ENCODE results near the gene CDH23. TPM values are rescaled to one million over a fixed set of nuclear protein-coding genes. Genes with fewer than 3 reads are reported as not detected.

The CDH23 gene
- total RNA-seq, 2 donors from 2014 or later: 3.9 to 74.8 TPM

DNA sequence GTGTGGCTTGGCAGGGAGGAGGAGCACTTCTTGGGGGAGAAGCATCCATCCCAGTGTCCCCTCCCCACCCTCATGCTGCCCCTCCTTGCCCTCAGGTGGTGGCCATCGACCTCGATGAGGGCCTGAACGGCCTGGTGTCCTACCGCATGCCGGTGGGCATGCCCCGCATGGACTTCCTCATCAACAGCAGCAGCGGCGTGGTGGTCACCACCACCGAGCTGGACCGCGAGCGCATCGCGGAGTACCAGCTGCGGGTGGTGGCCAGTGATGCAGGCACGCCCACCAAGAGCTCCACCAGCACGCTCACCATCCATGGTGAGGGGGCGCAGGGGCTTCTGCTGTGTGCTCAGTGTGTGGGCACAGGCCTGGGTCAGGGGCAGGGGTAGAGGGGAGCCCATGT lies 308.1 kb downstream of the CDH23 start:
- H3K4me1 ChIP-seq (replicated peaks): no peaks in the 10 kb centered on the region
- no peaks in the 10 kb centered on the region for H3K36me3 ChIP-seq
- no peak for TF ChIP-seq POLR2AphosphoS5 (IDR thresholded peaks at IDR 0.05)
- TF ChIP-seq, protein P1, sequence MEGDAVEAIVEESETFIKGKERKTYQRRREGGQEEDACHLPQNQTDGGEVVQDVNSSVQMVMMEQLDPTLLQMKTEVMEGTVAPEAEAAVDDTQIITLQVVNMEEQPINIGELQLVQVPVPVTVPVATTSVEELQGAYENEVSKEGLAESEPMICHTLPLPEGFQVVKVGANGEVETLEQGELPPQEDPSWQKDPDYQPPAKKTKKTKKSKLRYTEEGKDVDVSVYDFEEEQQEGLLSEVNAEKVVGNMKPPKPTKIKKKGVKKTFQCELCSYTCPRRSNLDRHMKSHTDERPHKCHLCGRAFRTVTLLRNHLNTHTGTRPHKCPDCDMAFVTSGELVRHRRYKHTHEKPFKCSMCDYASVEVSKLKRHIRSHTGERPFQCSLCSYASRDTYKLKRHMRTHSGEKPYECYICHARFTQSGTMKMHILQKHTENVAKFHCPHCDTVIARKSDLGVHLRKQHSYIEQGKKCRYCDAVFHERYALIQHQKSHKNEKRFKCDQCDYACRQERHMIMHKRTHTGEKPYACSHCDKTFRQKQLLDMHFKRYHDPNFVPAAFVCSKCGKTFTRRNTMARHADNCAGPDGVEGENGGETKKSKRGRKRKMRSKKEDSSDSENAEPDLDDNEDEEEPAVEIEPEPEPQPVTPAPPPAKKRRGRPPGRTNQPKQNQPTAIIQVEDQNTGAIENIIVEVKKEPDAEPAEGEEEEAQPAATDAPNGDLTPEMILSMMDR (IDR thresholded peaks at IDR 0.05): no peak
- TF ChIP-seq POLR2A (IDR thresholded peaks at IDR 0.05): no peak
- H3K27ac ChIP-seq: no peak overlapping the region
- intact Hi-C loops (cut with DNase I): loop anchor here (5.0 kb wide), 2 partner anchors 323 to 388 kb away; partner anchors contain the start of gene SLC29A3
- no peak for DNase-seq (ENCODE audit: low spot score)
- H3K4me3 ChIP-seq: no peak overlapping the region
- no peaks in the 10 kb centered on the region for H3K27me3 ChIP-seq (replicated peaks; ENCODE audit: insufficient read depth)
- no peaks in the 10 kb centered on the region for H3K9me3 ChIP-seq
- 96% methylated on average over 17 of the region's 18 CpGs for whole genome bisulfite sequencing

- Histone ChIP-seq H3K27me3 (replicated peaks; ENCODE audit: insufficient read depth) (no peaks in the 10 kb centered on the region), H3K4me3 (no peak overlapping the region), H3K27ac (no peak overlapping the region), H3K36me3 (no peaks in the 10 kb centered on the region), H3K9me3 (no peaks in the 10 kb centered on the region), H3K4me1 (replicated peaks) (no peaks in the 10 kb centered on the region)
- TF ChIP-seq, protein P1 (IDR thresholded peaks at IDR 0.05): no peak
- TF ChIP-seq POLR2A (IDR thresholded peaks at IDR 0.05) (no peak), POLR2AphosphoS5 (IDR thresholded peaks at IDR 0.05) (no peak)
- intact Hi-C loops (cut with DNase I): loop anchor here (5.0 kb wide), 2 partner anchors 323 to 388 kb away; partner anchors contain the start of gene SLC29A3
- WGBS: 53% methylated on average over 2 of the region's 2 CpGs
- DNase-seq (ENCODE audit: low spot score): no peak
These were observed 308.9 kb downstream of the CDH23 start for GRCh38 chr10:71705582-71705981.

- WGBS: 88% methylated on average over 34 of the region's 35 CpGs
These were observed 309.7 kb downstream of the CDH23 start for GRCh38 chr10:71706216-71707121.

DNA sequence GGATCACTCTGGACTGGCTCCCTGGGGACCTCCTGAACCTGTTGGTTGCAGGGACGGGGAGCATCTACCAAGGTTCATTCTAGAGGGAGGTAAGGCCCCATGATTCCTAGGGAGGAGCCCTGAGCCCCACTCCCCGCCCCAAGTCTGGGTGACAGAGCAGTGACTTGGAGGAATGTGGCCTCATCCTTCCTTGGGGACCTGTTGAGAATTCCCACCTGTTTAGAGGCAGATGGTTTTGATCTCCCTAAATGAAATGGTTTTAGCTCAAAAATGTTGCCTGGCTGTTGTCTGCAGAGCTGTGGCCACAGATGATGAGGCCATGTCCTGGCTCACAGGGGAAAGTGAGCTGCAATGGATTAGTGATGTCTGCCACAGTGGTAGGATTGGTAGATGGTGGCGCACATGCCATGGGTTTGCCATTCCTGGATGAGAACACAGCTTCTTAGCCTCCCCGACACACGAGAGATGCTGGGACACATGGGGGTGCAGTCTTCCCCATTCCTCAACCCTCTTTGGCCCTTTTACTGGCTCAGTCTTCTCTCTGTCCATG lies 310.6 kb downstream of the CDH23 start:
- intact Hi-C loops (cut with DNase I): loop anchor here (5.0 kb wide), 2 partner anchors 325 to 390 kb away; partner anchors contain the start of gene SLC29A3
- no peaks in the 10 kb centered on the region for H3K4me1 ChIP-seq (replicated peaks)
- H3K36me3 ChIP-seq: no peaks in the 10 kb centered on the region
- H3K9me3 ChIP-seq: no peaks in the 10 kb centered on the region
- no peak overlapping the region for H3K4me3 ChIP-seq
- TF ChIP-seq POLR2AphosphoS5 (IDR thresholded peaks at IDR 0.05) (no peak), POLR2A (IDR thresholded peaks at IDR 0.05) (no peak)
- TF ChIP-seq, protein P1 (IDR thresholded peaks at IDR 0.05): no peak
- H3K27me3 ChIP-seq (replicated peaks; ENCODE audit: insufficient read depth): no peaks in the 10 kb centered on the region
- WGBS: 92% methylated on average over 5 of the region's 5 CpGs
- DNase-seq (ENCODE audit: low spot score): no peak
- no peak overlapping the region for H3K27ac ChIP-seq

More at GRCh38 chr10:71706216-71707121, 309.7 kb downstream of the CDH23 start:
- Histone ChIP-seq H3K27ac (no peak overlapping the region), H3K4me1 (replicated peaks) (no peaks in the 10 kb centered on the region), H3K9me3 (no peaks in the 10 kb centered on the region), H3K36me3 (no peaks in the 10 kb centered on the region), H3K4me3 (no peak overlapping the region), H3K27me3 (replicated peaks; ENCODE audit: insufficient read depth) (no peaks in the 10 kb centered on the region)
- intact Hi-C loops (cut with DNase I): loop anchor here (5.0 kb wide), 2 partner anchors 324 to 389 kb away; partner anchors contain the start of gene SLC29A3
- TF ChIP-seq POLR2A (IDR thresholded peaks at IDR 0.05) (no peak), POLR2AphosphoS5 (IDR thresholded peaks at IDR 0.05) (no peak)
- TF ChIP-seq, protein P1 (IDR thresholded peaks at IDR 0.05): no peak
- DNase-seq (ENCODE audit: low spot score): no peak
